H1 (cell line): Measurements from ENCODE around the gene PHOX2A. TPM values are rescaled to one million over a fixed set of nuclear protein-coding genes. Genes with fewer than 3 reads are reported as not detected.
A peak's percentile ranks its signal among the peaks of the same experiment; 100 is the strongest.

Source experiments
- CTCF ChIA-PET: fragments of 300-600 bp; sonication (Branson Sonifier 250); formaldehyde crosslinking; loops from one replicate; lab custom pipeline; 2021; ENCODE audit not compliant: partially characterized antibody; lab: Charles Lee
- POLR2A ChIA-PET: fragments of 300-600 bp; sonication (Branson Sonifier 250); formaldehyde crosslinking; loops from one replicate; lab custom pipeline; 2021; ENCODE audit warnings: inconsistent platforms; ENCODE audit not compliant: partially characterized antibody; lab: Charles Lee
- DNase-seq, 2 experiments: peaks; one replicate each; pipeline versions ENCODE4 v3.0.0 to v3.0.0-alpha.2; 2010 to 2022; ENCODE audit warnings: low spot score in 2 of 2, low read depth in 1 of 2, mixed read lengths in 1 of 2
- FAIRE-seq: peaks from 2 replicates; lab custom pipeline; 2011; peaks lifted over from hg19 to GRCh38; lab: Jason Lieb, UNC
- H2AFZ ChIP-seq: 2 replicates; pipeline ENCODE4 v1.8.1; 2012; ENCODE audit warnings: low read length, inconsistent platforms
- H2AK5ac ChIP-seq: 2 replicates; pipeline ENCODE4 v1.6.1; 2013; ENCODE audit warnings: low read depth, low read length
- H2BK120ac ChIP-seq: replicated peaks from 2 replicates; pipeline ENCODE3; 2013; ENCODE audit warnings: low read depth, low read length, inconsistent platforms
- H2BK12ac ChIP-seq: 2 replicates; pipeline ENCODE4 v1.6.1; 2013; ENCODE audit warnings: low read depth, low read length
- H2BK15ac ChIP-seq: 2 replicates; pipeline ENCODE4 v1.6.1; 2013; ENCODE audit warnings: low read length
- H2BK20ac ChIP-seq: 2 replicates; pipeline ENCODE4 v1.6.1; 2013; ENCODE audit warnings: low read length
- H2BK5ac ChIP-seq: 2 replicates; pipeline ENCODE4 v1.6.1; 2013; ENCODE audit warnings: low read depth, low read length
- H3K14ac ChIP-seq: 2 replicates; pipeline ENCODE4 v1.6.1; 2013; ENCODE audit warnings: inconsistent platforms; ENCODE audit not compliant: insufficient read length
- H3K18ac ChIP-seq: 2 replicates; pipeline ENCODE4 v1.6.1; 2013; ENCODE audit warnings: low read length; ENCODE audit errors: extremely low read depth
- H3K23ac ChIP-seq: 2 replicates; pipeline ENCODE4 v1.6.1; 2013; ENCODE audit warnings: inconsistent platforms; ENCODE audit not compliant: insufficient read length
- H3K23me2 ChIP-seq: 2 replicates; pipeline ENCODE4 v1.6.1; 2013; ENCODE audit warnings: low read depth, low read length
- H3K27ac ChIP-seq: 2 replicates; pipeline ENCODE4 v1.6.1; 2011; ENCODE audit warnings: low read depth, low read length, inconsistent platforms
- H3K27me3 ChIP-seq, 4 experiments: replicated peaks in 1 of 4; 1 replicate in 1 of 4; 2 replicates in 3 of 4; pipeline versions ENCODE4 v1.6.1 to v1.8.1; 2011 to 2013; ENCODE audit warnings: low read length in 3 of 4, mild to moderate bottlenecking in 3 of 4, inconsistent platforms in 2 of 4, mixed read lengths in 2 of 4, moderate library complexity in 1 of 4; ENCODE audit not compliant: control insufficient read depth in 3 of 4, insufficient read depth in 3 of 4; ENCODE audit errors: extremely low read depth in 1 of 4
- H3K36me3 ChIP-seq, 4 experiments: 2 replicates each; pipeline versions ENCODE4 v1.6.1 to v1.8.1; 2011 to 2013; ENCODE audit warnings: mild to moderate bottlenecking in 4 of 4, low read length in 3 of 4, moderate library complexity in 2 of 4, control low read depth in 1 of 4, inconsistent platforms in 1 of 4; ENCODE audit not compliant: insufficient read depth in 4 of 4, control insufficient read depth in 2 of 4
- H3K4ac ChIP-seq: replicated peaks from 2 replicates; pipeline ENCODE3; 2013; ENCODE audit warnings: low read length, low read depth, mixed read lengths, inconsistent platforms; ENCODE audit not compliant: insufficient read length
- H3K4me1 ChIP-seq, 4 experiments: replicated peaks in 1 of 4; 1 replicate in 1 of 4; 2 replicates in 3 of 4; pipeline versions ENCODE4 v1.6.1 to v1.8.1; 2011 to 2013; ENCODE audit warnings: low read length in 3 of 4, inconsistent platforms in 2 of 4, mixed read lengths in 1 of 4; ENCODE audit not compliant: insufficient read depth in 4 of 4, control insufficient read depth in 3 of 4
- H3K4me2 ChIP-seq, 2 experiments: 2 replicates each; pipeline versions ENCODE4 v1.6.1 to v1.8.1; 2011 to 2013; ENCODE audit warnings: low read depth in 2 of 2, low read length in 2 of 2, control low read depth in 1 of 2, inconsistent platforms in 1 of 2, mild to moderate bottlenecking in 1 of 2; ENCODE audit not compliant: insufficient read depth in 1 of 2
- H3K4me3 ChIP-seq, 4 experiments: fragments of 200-600, 300-600 bp in 1 of 4; sonication (generic), shearing (Covaris generic), sonication (Bioruptor Twin) in 1 of 4; 2 replicates each; pipeline versions ENCODE4 v1.5.1 to v1.8.1; 2011 to 2016; ENCODE audit warnings: low read length in 4 of 4, low read depth in 3 of 4, control low read depth in 2 of 4, inconsistent platforms in 2 of 4, mild to moderate bottlenecking in 2 of 4, mixed read lengths in 1 of 4, moderate library complexity in 1 of 4; ENCODE audit not compliant: insufficient read depth in 2 of 4; ENCODE audit errors: extremely low read depth in 1 of 4
- H3K56ac ChIP-seq: replicated peaks from 2 replicates; pipeline ENCODE3; 2013; ENCODE audit warnings: low read depth, mild to moderate bottlenecking, mixed read lengths, low read length, inconsistent platforms; ENCODE audit not compliant: insufficient read length
- H3K79me1 ChIP-seq: 2 replicates; pipeline ENCODE4 v1.6.1; 2013; ENCODE audit warnings: low read depth, low read length, control low read depth
- H3K79me2 ChIP-seq, 2 experiments: 2 replicates each; pipeline versions ENCODE4 v1.6.1 to v1.8.1; 2012 to 2013; ENCODE audit warnings: low read length in 2 of 2, mild to moderate bottlenecking in 2 of 2, inconsistent platforms in 1 of 2; ENCODE audit not compliant: insufficient read depth in 2 of 2, control insufficient read depth in 1 of 2
- H3K9ac ChIP-seq, 4 experiments: replicated peaks in 1 of 4; 1 replicate in 1 of 4; 2 replicates in 3 of 4; pipeline versions ENCODE4 v1.6.1 to v1.8.1; 2011 to 2013; ENCODE audit warnings: low read depth in 3 of 4, low read length in 3 of 4, control low read depth in 2 of 4, mild to moderate bottlenecking in 2 of 4, moderate library complexity in 2 of 4, inconsistent platforms in 1 of 4; ENCODE audit errors: extremely low read depth in 1 of 4
- H3K9me3 ChIP-seq, 2 experiments: 2 replicates each; pipeline versions ENCODE4 v1.6.1 to v1.8.1; 2012 to 2013; ENCODE audit warnings: mild to moderate bottlenecking in 2 of 2, moderate library complexity in 2 of 2, control low read depth in 1 of 2, inconsistent platforms in 1 of 2, low read depth in 1 of 2, low read length in 1 of 2, mixed read lengths in 1 of 2; ENCODE audit not compliant: insufficient read depth in 2 of 2
- H4K20me1 ChIP-seq, 2 experiments: replicated peaks in 1 of 2; 2 replicates each; pipeline versions ENCODE3 to v1.8.1; 2011 to 2013; ENCODE audit warnings: inconsistent platforms in 2 of 2, low read length in 2 of 2, mild to moderate bottlenecking in 1 of 2; ENCODE audit not compliant: insufficient read depth in 2 of 2, control insufficient read depth in 1 of 2
- H4K5ac ChIP-seq: 2 replicates; pipeline ENCODE4 v1.6.1; 2013; ENCODE audit warnings: low read length, low read depth, mixed read lengths, inconsistent platforms; ENCODE audit not compliant: insufficient read length
- H4K8ac ChIP-seq: 2 replicates; pipeline ENCODE4 v1.8.0; 2013; ENCODE audit warnings: mild to moderate bottlenecking, moderate library complexity, low read length, inconsistent platforms; ENCODE audit not compliant: insufficient read depth; ENCODE audit errors: extremely low read depth
- H4K91ac ChIP-seq: replicated peaks from 2 replicates; pipeline ENCODE3; 2013; ENCODE audit warnings: low read length, mixed read lengths, inconsistent platforms; ENCODE audit not compliant: insufficient read length
- MAFK ChIP-seq: IDR thresholded peaks from 2 replicates; pipeline ENCODE4 v1.6.1; 2012; ENCODE audit warnings: low read depth, mild to moderate bottlenecking, improper control_type of control experiment, low read length
- PHF8 ChIP-seq: fragments of 200-600 bp; sonication (generic); conservative IDR thresholded peaks from 2 replicates; pipeline ENCODE4 v1.7.1; 2012; ENCODE audit warnings: low read depth, mild to moderate bottlenecking, inconsistent platforms, low read length, moderate library complexity
- TBP ChIP-seq: IDR thresholded peaks from 2 replicates; pipeline ENCODE4 v1.6.1; 2011; ENCODE audit warnings: low read depth, low read length, improper control_type of control experiment
- WGBS, 2 experiments: shearing (Covaris generic) in 1 of 2; methylation state at CpG; one replicate each; pipeline versions ENCODE4 v1.1.6 to v1.1.7; 2013 to 2015; ENCODE audit warnings: low lambda C conversion rate in 2 of 2, mixed read lengths in 2 of 2, inconsistent platforms in 1 of 2, low coverage in 1 of 2, missing lambda C conversion rate in 1 of 2; ENCODE audit not compliant: insufficient replicate concordance in 2 of 2, insufficient coverage in 1 of 2, insufficient read length in 1 of 2; ENCODE audit errors: extremely low coverage in 1 of 2, missing lambda C conversion rate in 1 of 2; 5-methylcytosine and 5-hydroxymethylcytosine counted together
- long read RNA-seq, 2 experiments: library from RNA in 1 of 2; library from capped mRNA in 1 of 2; stranded (forward); transcript quantifications; one replicate each; pipeline ENCODE4 v2.0.0, GENCODE V29; 2021; ENCODE audit warnings: inconsistent platforms in 1 of 2
- polyA minus RNA-seq, 3 experiments: library from RNA; depleted of rRNA, polyadenylated mRNA; stranded (reverse); fragments of >200 nt; gene quantifications; 1 replicate in 2 of 3; 2 replicates in 1 of 3; pipeline ENCODE4 v1.2.3, GENCODE V29; 2011
- polyA plus RNA-seq, 7 experiments: library from polyadenylated mRNA; depleted of rRNA in 3 of 7; stranded (reverse) in 5 of 7; unstranded in 2 of 7; fragments of >200 nt in 5 of 7; fragments of 200-250 nt in 2 of 7; gene quantifications; 1 replicate in 5 of 7; 2 replicates in 1 of 7; 4 replicates in 1 of 7; pipeline versions ENCODE4 v1.2.1 to v1.2.3, GENCODE V29; 2011 to 2013; ENCODE audit warnings: missing spikeins in 2 of 7, mixed read lengths in 2 of 7
- total RNA-seq: library from RNA; stranded (reverse); fragmentation: NEBNext Ultra II Directional; extraction: Animal tissue kit (Norgen Biotek cat#: 25700); gene quantifications from 2 replicates; pipeline ENCODE4 v1.2.1, GENCODE V29; 2021

The PHOX2A gene
- total RNA-seq (0.19 TPM in 1 of 2 replicates, not detected in the other), polyA plus RNA-seq (2011; rRNA removed) (0.67 and 0.94 TPM in 2 replicates), polyA minus RNA-seq (2011; rRNA and poly(A)+ RNA removed) (1.0 TPM in 1 of 2 replicates, not detected in the other)
- 0.21 TPM for polyA plus RNA-seq (2011; cell fraction: cytosol; rRNA removed)
- polyA plus RNA-seq (2011; cell fraction: nucleus; rRNA removed) = 0.43 TPM
- 0.36 to 0.66 TPM (median 0.64 TPM) in 3 of 4 replicates, not detected in the other for polyA plus RNA-seq (2012, experiment 1 of 2)
- 0.46 TPM for polyA plus RNA-seq (2012, experiment 2 of 2)
- polyA plus RNA-seq (2013, experiment 1 of 2) = 0.12 TPM
- polyA plus RNA-seq (2013, experiment 2 of 2) = 0.06 TPM
- polyA minus RNA-seq (2011; cell fraction: cytosol; rRNA and poly(A)+ RNA removed) = not detected
- polyA minus RNA-seq (2011; cell fraction: nucleus; rRNA and poly(A)+ RNA removed) = 0.80 TPM
- long read RNA-seq, experiment 1 = 0 reads
- long read RNA-seq, experiment 2 = 0 reads

GRCh38 chr11:72244060-72244360 lies at the start of gene PHOX2A:
Gene PHOX2A (minus strand): TSS chr11:72244176. CDS start chr11:72244004, 172 bp downstream.
- H3K56ac ChIP-seq = no peak within 1 kb of the TSS
- ChIA-PET POLR2A (interaction anchor here (1.3 to 2.8 kb wide), 3 partner anchors 19 to 150 kb away, joined by 3 to 15 read pairs (median 9); partner anchors contain the start of gene INPPL1), CTCF (interaction anchor here (10.0 kb wide), 1 partner anchor 187 kb away, joined by 101 read pairs; the partner anchor contains the start of gene CLPB)
- no peak within 1 kb of the TSS for H3K23ac ChIP-seq
- H3K27ac ChIP-seq = no peak within 1 kb of the TSS
- no peak within 1 kb of the TSS; a peak in 1 of 7 replicates for H3K9ac ChIP-seq
- H3K79me2 ChIP-seq = no peaks in the 10 kb centered on the region
- WGBS, 2 experiments = no CpG with 5 or more reads among the region's 37 CpGs
- no peak within 1 kb of the TSS for H3K4ac ChIP-seq
- no peak within 1 kb of the TSS for H4K91ac ChIP-seq
- H3K4me1 ChIP-seq = peaks cover 2 to 30% (median 15%) of the 10 kb centered on the region in 4 experiments
- H4K5ac ChIP-seq = no peak within 1 kb of the TSS
- H3K18ac ChIP-seq = peak within 1 kb of the TSS; percentile 71; the same call in 1 of the 2 replicates
- DNase-seq (peak in 1 of 2 experiments; percentile 82), FAIRE-seq (no peak)
- H3K79me1 ChIP-seq = no peaks in the 10 kb centered on the region
- TF ChIP-seq TBP = 0 out of 2 replicates have a peak, but pooled peaks have one; percentile 36
- TF ChIP-seq MAFK = no peak
- peak; percentile 10; the same call in 1 of the 2 replicates for TF ChIP-seq PHF8
- no peak within 1 kb of the TSS for H2BK20ac ChIP-seq
- no peak within 1 kb of the TSS for H3K14ac ChIP-seq
- H2BK5ac ChIP-seq = no peak within 1 kb of the TSS
- H3K9me3 ChIP-seq = no peaks in the 10 kb centered on the region; a peak in 1 of 4 replicates
- H4K8ac ChIP-seq = no peak within 1 kb of the TSS
- H2BK12ac ChIP-seq = peak within 1 kb of the TSS; percentile 85; the same call in 1 of the 2 replicates
- H2BK15ac ChIP-seq = 0 out of 2 replicates have a peak within 1 kb of the TSS, but pooled peaks have one; percentile 1
- H2AFZ ChIP-seq = peak within 1 kb of the TSS; percentile 88
- no peak within 1 kb of the TSS for H2BK120ac ChIP-seq
- H4K20me1 ChIP-seq = peaks cover 4 to 6% of the 10 kb centered on the region in 2 experiments
- H3K27me3 ChIP-seq = peaks cover 72 to 91% (median 87%) of the 10 kb centered on the region in 4 experiments
- H3K4me2 ChIP-seq = peak within 1 kb of the TSS; percentile 95 to 98
- H3K23me2 ChIP-seq = peaks cover 18% of the 10 kb centered on the region; the same call in 1 of the 2 replicates
- H3K36me3 ChIP-seq = peaks cover 0 to 3% (median 0%) of the 10 kb centered on the region in 4 experiments; a peak in 1 of 8 replicates
- peak within 1 kb of the TSS; percentile 53 to 87 (median 58) for H3K4me3 ChIP-seq
- no peak within 1 kb of the TSS for H2AK5ac ChIP-seq
